HG03196 (cell line): ENCODE results near the gene CAMK2D.
"Not testable (repeated sequence)": the region's sequence is repeated elsewhere in the genome, so short reads cannot be mapped to it uniquely, and the experiment has no call there.

Experiments
- ATAC-seq: cut with Tn5 transposase; IDR thresholded peaks from one replicate; pipeline ENCODE4 v1.9.1; 2021; ENCODE audit not compliant: unreplicated experiment

The CAMK2D gene

GRCh38 chr4:113761620-113762185 is at the start of gene CAMK2D:
TSS of gene CAMK2D (minus strand) at chr4:113761738. CDS start at chr4:113761068, 670 bp downstream.
- peak; percentile 47 for ATAC-seq

DNA sequence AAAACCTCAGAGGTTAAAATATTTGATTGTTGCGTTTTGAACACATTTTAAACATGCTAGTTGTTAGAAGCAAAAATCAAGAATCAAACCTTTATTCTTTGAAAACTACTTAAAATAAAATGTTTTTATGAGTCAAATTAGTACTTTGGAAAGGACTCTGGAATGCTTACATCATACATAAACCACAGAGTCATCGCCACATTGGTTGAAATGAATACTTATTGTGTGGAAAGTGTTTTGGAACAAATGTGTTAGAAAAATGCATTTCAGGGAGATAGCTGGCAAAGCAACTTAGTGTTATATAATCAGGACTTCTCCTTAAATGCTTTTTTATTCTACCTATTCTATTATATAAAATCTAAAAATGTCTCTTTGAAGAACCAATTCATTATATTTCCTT is 49.4 kb upstream of the CAMK2D start:
- no peak for ATAC-seq

DNA sequence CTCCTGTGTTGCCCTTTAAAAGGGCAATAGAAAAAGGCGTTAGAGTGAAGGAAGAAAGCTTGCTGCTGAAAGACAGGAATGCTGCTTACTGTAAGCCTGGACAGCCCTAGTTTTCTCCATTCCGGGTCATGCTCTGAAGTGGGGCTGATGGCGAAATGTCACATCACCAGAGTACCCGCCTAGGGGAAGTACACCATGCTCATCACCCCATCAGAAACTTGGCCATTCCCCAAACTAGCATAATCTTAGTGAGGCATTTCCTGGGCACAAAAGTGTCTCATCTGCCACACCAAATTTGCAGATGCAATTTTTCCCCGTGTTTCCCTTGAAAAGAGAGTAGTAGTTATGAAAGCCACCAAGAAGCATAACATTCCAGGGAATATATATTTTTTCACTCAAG is 47.8 kb upstream of the CAMK2D start:
- ATAC-seq: no peak

GRCh38 chr4:113806850-113807249 is 45.3 kb upstream of the CAMK2D start:
- no peak for ATAC-seq

GRCh38 chr4:113801882-113802281 is 40.3 kb upstream of the CAMK2D start:
- no peak for ATAC-seq

- not testable (repeated sequence) for ATAC-seq
Observed at GRCh38 chr4:113796381-113796780, 34.8 kb upstream of the CAMK2D start.

GRCh38 chr4:113790478-113790877 is 28.9 kb upstream of the CAMK2D start:
- ATAC-seq: no peak

- no peak for ATAC-seq
Observed at GRCh38 chr4:113788888-113789287, 27.4 kb upstream of the CAMK2D start.

DNA sequence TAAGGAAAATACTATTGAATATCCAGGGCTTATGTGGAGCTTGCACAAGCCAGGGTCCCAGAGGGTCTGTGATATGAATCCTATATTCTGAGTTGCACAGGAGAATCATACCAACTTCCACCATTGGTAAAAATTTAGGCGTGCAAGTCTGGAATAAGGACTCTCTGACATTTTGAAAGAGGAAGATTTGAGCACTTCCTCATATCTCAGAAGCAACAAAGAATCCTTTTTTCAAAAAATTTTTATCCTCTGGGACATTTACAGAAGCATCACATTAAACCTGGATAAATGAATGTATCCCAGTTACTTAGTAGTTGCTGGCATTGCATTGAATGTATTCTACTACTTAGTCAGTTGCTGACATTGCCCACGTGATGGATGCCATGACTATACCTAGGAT is 24.2 kb upstream of the CAMK2D start:
- ATAC-seq: no peak

DNA sequence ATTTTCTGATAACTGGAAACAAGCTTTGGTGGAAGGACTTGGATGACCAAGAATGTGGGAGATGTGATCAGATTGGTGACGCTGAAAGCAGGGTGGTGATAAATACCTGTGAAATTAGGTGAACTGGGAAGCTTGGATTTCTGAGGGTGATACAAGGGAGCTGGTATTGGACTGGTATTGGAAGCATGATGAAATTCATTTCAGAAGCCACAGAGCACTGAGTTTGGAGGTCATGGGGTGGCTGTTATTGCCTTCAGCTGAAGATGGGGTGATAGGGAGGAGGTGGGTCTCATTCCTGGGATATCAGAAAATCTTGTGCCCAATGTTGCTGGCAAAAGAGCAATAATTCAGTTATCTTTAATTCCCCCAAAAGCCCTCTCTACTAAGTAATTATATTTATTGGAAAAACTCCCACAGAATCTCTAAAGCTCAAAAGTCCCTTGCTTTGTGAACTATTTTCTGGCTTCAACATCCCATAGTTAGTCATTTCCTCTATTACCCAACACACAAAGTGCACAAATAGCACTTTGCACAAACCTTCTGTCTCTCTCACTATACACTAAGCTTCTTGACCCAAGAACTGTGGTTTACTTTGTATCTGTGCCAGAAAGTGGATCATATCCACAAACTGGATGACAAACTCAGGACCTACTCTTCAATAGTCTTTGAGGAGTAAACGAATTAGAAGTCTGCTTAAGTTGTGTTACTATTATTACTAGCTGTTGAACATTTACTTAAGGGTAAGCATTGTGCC is 23.1 kb upstream of the CAMK2D start:
- no peak for ATAC-seq

DNA sequence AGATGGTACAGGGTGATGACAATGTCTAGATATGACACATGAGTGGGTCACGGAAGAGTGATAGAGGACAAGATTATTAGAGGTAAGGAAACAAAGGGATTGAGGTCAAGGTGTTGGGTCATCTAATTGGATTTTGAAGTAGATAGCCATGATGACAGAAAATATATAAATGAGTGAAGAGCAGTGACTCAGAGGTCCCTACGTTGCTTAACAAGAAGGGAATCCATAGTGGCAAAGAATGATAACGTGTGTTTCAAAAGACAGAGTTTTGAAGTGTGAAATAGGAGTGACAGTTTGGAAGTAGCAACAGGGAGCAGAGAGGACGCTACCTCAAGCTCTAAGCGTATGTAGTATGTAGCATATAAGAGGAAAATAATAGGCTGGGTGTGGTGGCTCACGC is 22.2 kb upstream of the CAMK2D start:
- no peak for ATAC-seq

DNA sequence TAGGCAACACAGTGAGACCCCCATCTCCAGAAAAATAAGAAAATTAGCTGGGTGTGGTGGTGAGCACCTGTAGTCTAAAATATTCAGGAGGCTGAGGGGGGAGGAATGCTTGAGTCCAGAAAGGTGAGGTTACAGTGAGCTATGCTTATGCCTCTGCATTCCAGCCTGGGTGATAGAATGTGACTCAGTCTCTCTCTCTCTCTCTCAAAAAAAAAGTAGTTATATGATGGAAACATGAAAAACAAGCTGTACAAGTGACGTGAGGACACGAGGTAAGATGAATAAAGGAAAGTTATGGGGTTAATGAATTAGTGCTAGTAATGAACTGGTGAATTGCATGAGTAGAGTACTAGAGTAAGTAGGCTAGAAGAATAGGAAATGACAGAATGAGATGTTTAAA is 21.8 kb upstream of the CAMK2D start:
- no peak for ATAC-seq

DNA sequence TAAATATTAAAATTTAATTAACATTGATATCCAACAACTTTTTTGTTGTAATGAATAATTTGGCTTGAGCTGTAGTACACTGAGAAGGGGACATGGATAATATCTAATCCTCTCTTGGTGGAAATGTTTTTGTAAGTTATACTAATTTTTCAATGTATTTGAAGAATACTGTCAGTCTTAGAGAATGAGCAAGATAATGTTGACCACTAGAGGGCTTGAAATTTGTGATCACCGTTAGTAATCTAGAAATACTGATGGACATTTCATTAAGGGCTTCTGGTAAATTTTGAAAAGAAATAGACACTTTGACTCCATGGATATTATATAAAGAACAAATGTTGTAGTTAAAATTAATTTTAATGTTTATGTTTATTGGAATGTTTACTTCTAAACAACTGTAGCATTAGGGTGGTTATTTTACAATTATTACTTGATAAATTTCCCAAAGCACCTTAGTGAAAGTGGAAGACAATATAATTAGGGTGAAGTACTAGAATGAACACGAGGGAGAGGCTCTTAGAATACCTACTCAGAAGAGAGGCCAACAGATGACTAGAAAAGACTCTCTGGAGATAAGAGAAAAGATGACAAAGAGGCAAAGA is 20.0 kb upstream of the CAMK2D start:
- ATAC-seq: no peak

DNA sequence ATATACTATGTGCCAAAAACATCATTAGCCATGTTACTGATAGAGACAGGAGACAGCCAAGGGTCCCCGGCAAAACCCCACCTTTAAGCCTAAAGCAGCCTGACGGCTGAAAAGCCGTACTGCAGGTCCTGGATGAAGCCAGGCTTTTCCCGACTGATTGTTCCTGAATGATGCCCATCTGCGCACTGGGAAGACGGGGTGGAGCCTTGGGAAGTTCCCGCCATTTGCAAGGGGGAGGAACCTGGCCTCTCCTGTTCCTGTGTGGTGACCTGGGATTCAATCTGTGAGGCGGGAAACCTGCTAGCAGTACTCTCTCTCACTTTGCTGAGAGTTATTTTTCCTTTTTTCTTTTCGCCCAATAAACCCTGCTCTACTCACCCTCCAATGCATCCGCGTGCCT is 15.1 kb upstream of the CAMK2D start:
- no peak for ATAC-seq

- no peak for ATAC-seq
Observed at GRCh38 chr4:113776016-113776415, 14.5 kb upstream of the CAMK2D start.

- no peak for ATAC-seq
Observed at GRCh38 chr4:113773756-113774155, 12.2 kb upstream of the CAMK2D start.

DNA sequence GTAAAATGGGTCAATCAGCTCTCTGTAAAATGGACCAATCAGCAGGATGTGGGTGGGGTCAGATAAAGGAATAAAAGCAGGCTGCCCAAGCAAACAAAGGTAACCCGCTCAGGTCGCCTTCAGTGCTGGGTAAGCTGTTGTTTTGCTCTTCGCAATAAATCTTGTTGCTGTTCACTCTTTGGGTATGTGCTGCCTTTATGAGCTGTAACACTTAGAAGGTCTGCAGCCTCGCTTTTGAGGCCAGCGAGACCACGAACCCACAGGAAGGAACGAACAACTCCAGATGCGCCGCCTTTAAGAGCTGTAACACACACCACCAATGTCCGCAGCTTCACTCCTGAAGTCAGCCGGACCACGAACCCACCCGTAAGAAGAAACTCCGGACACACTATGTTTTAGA is 11.5 kb upstream of the CAMK2D start:
- ATAC-seq: no peak

DNA sequence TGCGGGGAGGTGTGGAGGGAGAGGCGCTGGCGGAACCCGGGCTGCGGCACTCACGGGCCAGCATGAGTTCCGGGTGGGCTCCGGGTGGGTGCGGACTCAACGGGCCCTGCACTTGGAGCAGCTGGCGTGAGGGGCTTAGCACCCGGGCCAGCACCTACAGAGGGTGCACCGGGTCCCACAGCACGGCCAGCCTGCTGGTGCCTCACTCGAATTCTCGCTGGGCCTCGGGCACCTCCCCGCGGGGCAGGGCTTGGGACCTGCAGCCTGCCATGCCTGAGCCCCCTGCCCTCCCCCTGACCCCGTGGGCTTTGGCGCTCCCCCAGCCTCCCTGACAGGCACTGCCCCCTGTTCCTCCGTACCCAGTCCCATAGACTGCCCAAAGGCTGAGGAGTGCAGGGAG is 10.8 kb upstream of the CAMK2D start:
- no peak for ATAC-seq

DNA sequence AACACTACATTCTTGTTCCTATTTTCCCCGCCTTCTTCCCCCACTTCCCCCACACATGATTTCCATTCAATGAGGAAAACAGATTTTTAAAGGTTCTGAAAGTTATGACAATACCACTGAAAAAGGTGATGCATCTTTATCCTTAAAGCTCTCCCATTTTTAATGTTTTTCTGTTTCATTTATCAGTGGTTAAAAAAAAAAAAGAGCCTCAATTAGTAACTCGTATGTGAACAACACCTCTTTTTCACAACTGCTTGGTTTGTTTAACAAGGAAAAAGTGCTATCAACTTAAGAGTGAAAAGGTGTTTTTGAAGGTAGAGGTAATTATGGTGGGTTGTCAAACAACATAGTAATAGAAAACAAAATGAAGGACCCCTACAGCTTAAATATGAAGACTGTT is 8.2 kb upstream of the CAMK2D start:
- no peak for ATAC-seq

- no peak for ATAC-seq
Observed at GRCh38 chr4:113768952-113769351, 7.4 kb upstream of the CAMK2D start.

DNA sequence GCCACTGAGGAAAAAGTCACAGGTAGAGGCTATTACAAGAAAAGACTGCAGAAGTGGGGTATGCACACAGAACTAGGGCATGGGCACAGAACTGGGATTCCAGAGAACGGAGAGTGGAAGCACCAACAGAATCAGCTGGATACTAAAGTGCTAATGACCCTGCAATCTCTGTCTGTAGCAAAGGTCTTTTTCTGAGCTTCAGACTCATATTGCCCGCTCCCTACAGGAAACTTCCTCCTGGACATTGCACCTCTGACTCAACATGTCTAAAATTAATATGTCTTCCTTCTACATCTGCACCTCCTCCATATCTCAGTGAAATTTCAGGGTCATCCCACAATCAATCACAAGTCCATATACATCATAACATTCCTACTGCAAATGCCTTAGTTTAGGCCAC is 5.3 kb upstream of the CAMK2D start:
- no peak for ATAC-seq

DNA sequence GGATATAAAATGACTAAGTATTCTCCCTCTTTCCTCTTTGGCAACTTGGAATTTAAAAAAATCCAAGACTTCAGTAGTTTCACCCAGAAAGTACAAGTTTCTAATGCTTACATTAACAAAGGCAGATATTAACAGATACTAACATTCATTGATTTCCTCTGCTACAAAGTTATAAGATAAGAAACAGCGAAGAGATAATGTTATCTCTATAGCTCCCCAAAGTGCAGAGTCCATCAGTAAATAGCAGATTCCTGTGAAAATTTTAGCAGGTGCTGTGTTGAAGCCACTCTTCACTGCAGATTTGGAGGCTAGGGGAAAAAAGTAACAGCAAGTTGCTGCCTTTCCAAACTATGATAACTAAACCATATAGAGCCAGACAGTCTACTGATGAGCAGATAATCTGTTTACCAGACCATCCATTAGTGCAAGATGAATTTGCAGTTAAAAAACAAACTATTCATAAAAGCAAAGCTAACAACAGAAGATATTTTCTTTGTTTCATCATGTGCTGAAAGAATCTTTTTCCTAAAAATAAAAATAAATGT is 3.3 kb upstream of the CAMK2D start:
- ATAC-seq: no peak
